Left renal cortex interstitium (tissue), 4 donors: ENCODE results near the gene TELO2. TPM values are rescaled to one million over a fixed set of nuclear protein-coding genes. Genes with fewer than 3 reads are reported as not detected.

Source experiments
- DNase-seq, 4 donors: peaks; one replicate each; pipeline ENCODE4 v3.0.0-alpha.2; 2013; ENCODE audit warnings: low read depth in 4 of 4, low spot score in 2 of 4, missing footprints in 1 of 4
- polyA plus RNA-seq, 4 donors: library from polyadenylated mRNA; unstranded; fragments of 120-200 nt; gene quantifications; one replicate each; pipeline ENCODE4 v1.2.1, GENCODE V29; 2013; ENCODE audit not compliant: insufficient read length in 4 of 4

TELO2 gene
- polyA plus RNA-seq, 4 donors = 26.5 to 50.5 (median 41.5) TPM

DNA sequence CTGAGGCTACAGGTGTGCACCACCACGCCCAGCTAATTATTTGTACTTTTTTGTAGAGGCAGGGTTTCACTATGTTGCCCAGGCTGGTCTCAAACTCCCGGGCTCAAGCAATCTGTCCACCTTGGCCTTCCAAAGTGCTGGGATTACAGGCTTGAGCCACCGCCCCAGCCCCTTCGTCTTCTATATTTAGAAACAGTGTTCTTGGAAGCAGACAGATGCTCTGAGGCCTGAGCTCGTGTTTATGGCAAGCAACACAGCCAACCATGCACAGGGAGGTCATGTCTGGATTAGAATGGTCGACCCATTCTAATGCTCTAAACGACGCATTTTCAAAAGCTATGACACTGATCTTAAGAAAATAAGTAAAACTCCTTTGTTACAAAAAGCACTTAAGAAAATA is 56.9 kb downstream of the TELO2 start:
- DNase-seq = no peak

DNA sequence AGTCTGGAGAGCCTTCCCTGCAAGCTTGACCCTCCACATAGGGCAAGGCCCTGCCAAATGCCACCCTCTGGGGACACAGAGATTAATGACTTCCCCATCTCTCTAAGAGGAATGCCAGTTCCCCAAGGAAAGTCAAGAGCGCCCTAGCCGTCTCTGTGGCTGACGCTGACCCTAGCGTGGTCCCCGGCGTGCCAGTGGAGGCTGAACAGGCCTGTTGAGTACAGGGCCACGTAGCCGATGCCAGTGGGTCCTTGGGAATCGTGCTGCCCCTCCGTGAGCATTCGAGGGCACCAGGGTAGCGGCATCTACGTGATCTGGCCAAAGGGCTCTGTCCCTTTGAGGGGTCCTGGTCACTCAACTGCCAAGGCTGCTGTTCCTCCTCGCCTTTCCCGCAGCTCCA is 57.5 kb downstream of the TELO2 start:
- no peak for DNase-seq

DNA sequence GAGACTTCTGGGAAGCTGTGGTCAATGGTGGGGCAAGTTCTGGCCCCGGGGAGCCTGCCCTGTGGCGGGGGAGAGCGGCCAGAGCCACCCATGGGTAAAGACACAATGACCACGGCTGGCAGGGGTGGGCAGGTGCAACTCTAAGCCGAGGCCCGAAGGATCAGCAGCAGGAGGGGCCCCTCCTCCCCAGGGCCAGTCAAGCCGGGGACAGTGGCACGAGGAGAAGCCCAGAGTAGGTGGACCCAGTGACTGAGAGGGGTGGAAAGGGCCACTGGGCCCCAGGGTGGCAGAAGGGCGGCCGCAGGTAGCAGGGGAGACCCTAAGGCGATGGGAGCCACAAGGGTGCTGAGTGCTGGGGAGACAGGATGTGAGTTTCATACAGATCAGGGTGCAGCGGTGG is 58.0 kb downstream of the TELO2 start:
- no peak for DNase-seq

DNA sequence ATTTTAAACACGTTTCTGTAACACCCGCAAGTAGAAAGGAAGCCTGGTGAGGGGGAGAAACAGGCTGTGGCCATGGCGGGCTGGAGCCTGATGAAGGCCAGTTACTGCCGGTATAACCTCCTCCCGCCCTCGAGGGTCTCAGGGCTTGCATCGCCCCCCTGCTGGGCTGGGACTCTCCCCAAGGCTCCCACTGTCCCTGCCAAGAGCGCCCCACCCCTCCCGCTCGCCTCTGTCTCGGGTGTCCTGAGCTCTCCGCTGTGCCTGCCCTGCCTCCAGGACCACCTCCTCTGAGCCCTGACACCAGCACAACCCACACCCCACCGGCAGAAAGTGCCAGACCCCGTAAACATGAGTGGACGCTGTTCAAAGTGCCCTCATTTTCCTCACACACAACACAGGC is 59.0 kb downstream of the TELO2 start:
- DNase-seq = no peak

DNA sequence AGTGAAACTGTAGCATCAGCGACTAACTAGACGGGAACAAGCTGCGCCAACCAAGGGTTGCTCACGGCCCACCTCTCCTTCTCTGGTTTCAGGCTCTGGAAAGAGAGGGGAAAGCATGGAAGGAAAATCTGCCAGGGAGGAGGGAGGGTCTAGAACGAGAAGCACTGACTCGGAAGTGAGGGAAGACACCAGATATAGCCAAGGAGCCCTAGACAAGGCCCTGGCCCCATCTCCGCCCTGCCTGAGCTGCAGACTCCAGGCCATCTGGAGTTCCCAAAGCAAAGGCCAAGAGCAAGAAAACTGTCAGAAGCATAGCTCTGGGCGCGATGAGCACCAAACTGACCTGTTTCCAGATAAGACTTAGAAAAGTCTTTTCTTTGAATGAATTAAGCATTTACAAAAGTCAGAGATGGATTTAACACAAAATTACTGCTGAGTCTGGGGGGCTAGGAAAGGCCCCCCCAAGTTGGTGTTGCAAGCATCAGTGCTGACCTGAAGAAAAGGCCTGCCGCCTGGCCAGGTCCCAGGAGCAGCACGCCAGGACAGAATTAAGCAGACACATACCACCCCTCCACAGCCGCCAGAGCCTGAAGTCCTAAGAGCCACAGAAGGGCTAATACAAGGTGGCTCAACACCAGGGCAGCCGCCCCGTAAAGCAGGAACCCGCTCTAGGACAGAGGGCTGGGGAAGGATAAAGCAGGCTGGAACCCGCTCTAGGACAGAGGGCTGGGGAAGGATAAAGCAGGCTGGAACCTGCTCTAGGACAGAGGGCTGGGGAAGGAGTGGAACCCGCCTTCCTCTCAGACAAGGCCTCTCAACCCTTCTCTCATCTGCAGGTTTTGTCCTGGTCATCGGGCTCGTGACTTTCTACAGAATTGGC is 61.0 kb downstream of the TELO2 start:
- DNase-seq = no peak

DNA sequence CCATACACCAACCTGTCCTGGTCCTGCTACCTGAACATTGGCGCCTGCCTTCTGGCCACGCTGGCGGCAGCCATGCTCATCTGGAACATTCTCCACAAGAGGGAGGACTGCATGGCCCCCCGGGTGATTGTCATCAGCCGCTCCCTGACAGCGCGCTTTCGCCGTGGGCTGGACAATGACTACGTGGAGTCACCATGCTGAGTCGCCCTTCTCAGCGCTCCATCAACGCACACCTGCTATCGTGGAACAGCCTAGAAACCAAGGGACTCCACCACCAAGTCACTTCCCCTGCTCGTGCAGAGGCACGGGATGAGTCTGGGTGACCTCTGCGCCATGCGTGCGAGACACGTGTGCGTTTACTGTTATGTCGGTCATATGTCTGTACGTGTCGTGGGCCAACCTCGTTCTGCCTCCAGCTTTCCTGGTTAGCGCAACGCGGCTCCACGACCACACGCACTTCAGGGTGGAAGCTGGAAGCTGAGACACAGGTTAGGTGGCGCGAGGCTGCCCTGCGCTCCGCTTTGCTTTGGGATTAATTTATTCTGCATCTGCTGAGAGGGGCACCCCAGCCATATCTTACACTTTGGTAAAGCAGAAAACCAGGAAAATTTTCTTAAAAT is 61.8 kb downstream of the TELO2 start:
- DNase-seq = no peak

DNA sequence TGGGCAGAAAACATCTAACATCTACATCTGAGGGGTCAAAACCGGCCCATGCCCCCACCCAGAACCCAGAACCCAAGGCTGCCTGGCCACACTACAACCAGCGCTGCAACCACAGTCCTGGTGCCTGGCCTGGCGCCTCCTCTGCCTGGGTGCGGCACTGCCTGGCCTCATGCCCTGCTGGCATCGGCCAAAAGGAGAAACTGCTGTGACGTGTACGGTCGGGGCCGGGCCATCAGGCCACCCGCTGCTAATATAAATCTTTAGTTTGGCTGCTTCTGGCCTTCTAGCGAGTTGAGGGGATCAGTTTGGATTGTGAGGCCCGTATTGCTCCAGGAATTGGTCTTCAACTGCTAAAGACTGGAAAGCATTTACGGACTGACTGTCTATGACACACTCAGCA is 63.1 kb downstream of the TELO2 start:
- DNase-seq = no peak

DNA sequence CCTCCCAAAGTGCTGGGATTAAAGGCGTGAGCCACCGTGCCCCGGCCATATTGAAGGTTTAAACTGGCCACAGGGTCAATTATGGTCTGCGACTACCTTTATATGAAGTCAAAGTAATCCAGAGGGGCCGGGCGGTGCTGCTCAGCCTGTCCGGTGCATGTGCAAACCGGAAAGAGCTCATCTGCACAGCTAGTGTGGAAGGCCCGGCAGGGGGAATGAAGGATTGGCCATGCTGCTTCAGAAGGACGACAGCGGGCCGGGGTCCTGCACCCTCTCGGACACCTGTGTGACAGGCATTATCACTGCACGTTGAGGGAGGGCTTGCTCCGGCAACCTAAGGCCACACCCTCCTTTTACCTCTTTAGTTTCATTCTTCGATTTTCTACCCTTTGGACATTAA is 63.9 kb downstream of the TELO2 start:
- DNase-seq = no peak

DNA sequence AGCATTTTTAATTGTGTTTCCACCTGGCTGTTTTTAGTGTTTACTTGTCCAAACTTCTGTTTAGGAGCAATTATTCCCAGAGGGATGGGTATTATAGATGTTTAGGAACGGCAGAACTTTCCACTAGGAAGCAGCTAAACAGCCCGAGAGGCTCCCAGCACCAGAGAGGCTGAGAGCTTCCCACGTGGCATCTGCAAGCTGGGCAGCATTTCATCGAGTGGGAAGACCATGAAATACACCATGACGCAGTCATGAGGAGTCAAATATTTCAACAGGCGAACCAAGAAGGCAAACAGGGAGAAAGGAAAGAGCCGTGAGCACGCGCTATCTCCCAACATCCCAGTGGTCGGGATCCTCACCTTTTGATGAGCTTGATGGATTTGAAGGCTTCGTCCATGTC is 64.4 kb downstream of the TELO2 start:
- DNase-seq = no peak

DNA sequence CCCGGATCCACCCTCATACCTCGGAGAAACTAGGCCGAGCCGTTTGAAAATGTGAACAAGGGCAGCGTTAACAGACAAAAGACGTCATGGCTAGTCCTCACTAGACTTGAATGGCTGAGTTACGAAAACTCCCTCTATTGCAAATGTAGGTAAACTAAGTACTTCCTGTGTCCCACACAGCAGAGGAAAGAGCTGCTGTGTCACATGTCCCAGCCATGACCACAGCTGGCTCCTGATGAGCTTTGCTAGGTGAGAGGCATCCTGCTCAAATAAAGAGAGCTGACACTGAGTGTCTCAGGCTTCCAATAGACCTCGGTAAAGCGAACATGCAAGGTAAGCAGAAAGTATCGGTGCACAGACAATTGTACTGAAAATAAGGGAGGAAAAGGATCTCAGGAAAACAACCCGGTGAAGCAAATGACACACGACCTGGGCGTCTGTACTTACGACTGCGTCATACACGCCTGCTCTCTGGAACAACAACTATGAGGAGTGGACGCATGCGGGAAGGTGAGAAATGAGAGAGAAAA is 66.4 kb downstream of the TELO2 start:
- no peak for DNase-seq

Other genes with a start within 250 kb of the TELO2 start
- under 1 TPM in 1 of 4 donors, not detected in 3; 0.21 TPM for gene TPSD1, start 237.3 kb upstream of the TELO2 start, polyA plus RNA-seq
- 100 to 1,000 TPM; 152 to 184 (median 163) TPM for gene UBE2I, start 183.7 kb upstream of the TELO2 start, polyA plus RNA-seq
- 1 to 10 TPM; 4.9 to 7.0 (median 6.1) TPM for gene BAIAP3, start 159.7 kb upstream of the TELO2 start, polyA plus RNA-seq
- 10 to 100 TPM; 38.3 to 80.2 (median 54.4) TPM for gene TSR3, start 141.5 kb upstream of the TELO2 start, polyA plus RNA-seq
- gene GNPTG, start 141.4 kb upstream of the TELO2 start, polyA plus RNA-seq = 10 to 100 TPM; 51.5 to 77.0 (median 71.5) TPM
- gene UNKL, start 78.7 kb upstream of the TELO2 start, polyA plus RNA-seq = 10 to 100 TPM; 13.8 to 22.9 (median 20.1) TPM
- 10 to 100 TPM; 12.4 to 17.2 (median 15.0) TPM for gene UQCC4, start 72.6 kb upstream of the TELO2 start, polyA plus RNA-seq
- gene PERCC1, start 62.3 kb upstream of the TELO2 start, polyA plus RNA-seq = under 1 TPM in 1 of 4 donors, not detected in 3; 0.22 TPM
- 1 to 10 TPM; 1.5 to 3.7 (median 2.9) TPM for gene CCDC154, start 48.8 kb upstream of the TELO2 start, polyA plus RNA-seq
- gene CLCN7, start 18.3 kb upstream of the TELO2 start, polyA plus RNA-seq = 10 to 100 TPM; 36.8 to 78.5 (median 54.4) TPM
- gene PTX4, start 4.4 kb upstream of the TELO2 start, polyA plus RNA-seq = not detected
- gene TMEM204, start 40.3 kb downstream of the TELO2 start, polyA plus RNA-seq = 10 to 100 TPM; 19.2 to 34.6 (median 22.6) TPM
- 10 to 100 TPM; 34.6 to 54.9 (median 44.7) TPM for gene IFT140, start 118.7 kb downstream of the TELO2 start, polyA plus RNA-seq
- 10 to 100 TPM; 15.6 to 31.4 (median 23.4) TPM for gene CRAMP1, start 119.0 kb downstream of the TELO2 start, polyA plus RNA-seq
- 10 to 100 TPM; 71.5 to 80.9 (median 78.5) TPM for gene JPT2, start 184.9 kb downstream of the TELO2 start, polyA plus RNA-seq
- 10 to 100 TPM; 33.4 to 90.6 (median 58.4) TPM for gene MAPK8IP3, start 212.8 kb downstream of the TELO2 start, polyA plus RNA-seq